Coronary artery (tissue), 2 donors: ENCODE data around the gene MTFR1L.

Experiments
- DNase-seq: peaks from one replicate; pipeline ENCODE4 v3.0.0-alpha.2; 2017; ENCODE audit warnings: low spot score
- H3K27ac ChIP-seq, 2 donors: fragments of 200-600 bp; sonication (generic); one replicate each; pipeline ENCODE4 v1.5.1; 2016 to 2019
- H3K4me3 ChIP-seq: fragments of 200-600 bp; sonication (generic); 2 replicates; pipeline ENCODE4 v1.5.1; 2016; ENCODE audit warnings: mild to moderate bottlenecking, moderate library complexity
- CTCF ChIP-seq: fragments of 200-600 bp; sonication (generic); IDR thresholded peaks from one replicate; pipeline ENCODE4 v1.5.1; 2019; ENCODE audit warnings: antibody characterized with exemption

Gene MTFR1L

GRCh38 chr1:25872713-25873112, 53.0 kb downstream of the MTFR1L start:
- TF ChIP-seq CTCF: no peak
- DNase-seq: no peak
- H3K4me3 ChIP-seq: no peak overlapping the region
- H3K27ac ChIP-seq: peak overlapping the region in 1 of 2 donors; percentile 6

DNA sequence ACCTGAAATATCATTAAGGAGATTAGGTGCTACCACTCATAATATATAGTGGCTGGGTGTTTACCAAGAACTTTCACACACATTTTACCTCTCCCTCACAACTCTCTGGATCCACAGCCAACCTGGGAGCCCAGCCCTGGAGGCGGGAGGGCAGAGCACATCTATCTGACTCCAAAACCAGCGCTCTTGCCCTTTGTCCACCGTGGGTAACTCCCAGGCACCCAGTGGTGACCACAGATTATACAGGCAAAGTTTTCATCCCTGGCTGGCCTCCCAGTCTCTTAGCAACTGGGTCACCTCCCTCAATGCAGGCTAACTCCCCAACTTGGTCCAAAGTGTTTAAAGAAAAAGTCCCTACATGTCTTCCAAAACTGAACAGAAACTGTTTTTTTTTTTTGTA, 53.4 kb downstream of the MTFR1L start:
- TF ChIP-seq CTCF: no peak
- no peak for DNase-seq
- Histone ChIP-seq H3K4me3 (no peak overlapping the region), H3K27ac (peak overlapping the region in 1 of 2 donors; percentile 6)

GRCh38 chr1:25874209-25874608, 54.5 kb downstream of the MTFR1L start:
- TF ChIP-seq CTCF: no peak
- peak overlapping the region; percentile 87 for H3K4me3 ChIP-seq
- no peak for DNase-seq
- no peak overlapping the region for H3K27ac ChIP-seq

- TF ChIP-seq CTCF: no peak
- Histone ChIP-seq H3K4me3 (peak overlapping the region; percentile 87), H3K27ac (peak overlapping the region in 1 of 2 donors; percentile 84)
- no peak for DNase-seq
Measured at GRCh38 chr1:25874635-25875153, 54.9 kb downstream of the MTFR1L start.

DNA sequence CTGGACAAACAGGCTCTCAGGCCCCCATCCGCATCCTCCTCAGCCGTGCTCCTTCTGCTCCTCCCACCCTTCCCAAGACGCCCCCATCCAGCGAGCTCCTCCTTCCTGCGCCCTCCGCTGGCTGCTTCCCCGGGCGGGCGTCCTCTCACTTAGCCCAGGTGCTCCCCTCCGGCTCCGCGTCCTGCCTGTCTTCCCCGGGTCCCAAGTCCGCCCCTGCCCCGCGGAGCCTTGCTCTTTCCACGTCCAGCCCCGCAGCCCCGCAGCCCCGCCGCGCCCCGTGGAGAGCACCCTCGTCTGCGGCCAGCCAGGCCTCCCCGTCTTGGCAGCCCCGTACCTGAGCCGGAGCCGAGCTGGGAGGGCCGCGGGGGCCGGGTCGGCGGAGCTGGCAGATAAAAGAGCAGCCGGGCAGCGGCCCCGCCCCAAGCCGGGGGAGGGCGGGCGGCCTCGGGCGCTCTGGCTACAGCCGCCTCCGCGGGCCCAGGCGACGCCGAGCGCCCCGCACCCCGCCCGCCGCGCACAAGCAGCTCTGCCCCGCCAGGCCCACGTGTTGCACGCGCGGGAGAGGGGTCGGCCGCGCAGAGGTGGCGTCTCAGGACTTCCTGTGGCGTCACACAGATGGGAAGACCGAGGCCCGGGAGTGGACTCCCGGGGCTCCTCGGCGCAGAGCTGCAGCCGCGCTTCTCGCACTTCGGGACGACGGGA, 55.6 kb downstream of the MTFR1L start, which contains the start of gene PAQR7:
PAQR7 (minus strand) TSS at position 555 of the 702 bp plus-strand sequence. CDS start 11,869 bp downstream, outside the sequence.
- DNase-seq: peak; percentile 87
- TF ChIP-seq CTCF: no peak
- peak within 1 kb of the TSS; percentile 87 for H3K4me3 ChIP-seq
- peak within 1 kb of the TSS; percentile 60 to 84 for H3K27ac ChIP-seq

DNA sequence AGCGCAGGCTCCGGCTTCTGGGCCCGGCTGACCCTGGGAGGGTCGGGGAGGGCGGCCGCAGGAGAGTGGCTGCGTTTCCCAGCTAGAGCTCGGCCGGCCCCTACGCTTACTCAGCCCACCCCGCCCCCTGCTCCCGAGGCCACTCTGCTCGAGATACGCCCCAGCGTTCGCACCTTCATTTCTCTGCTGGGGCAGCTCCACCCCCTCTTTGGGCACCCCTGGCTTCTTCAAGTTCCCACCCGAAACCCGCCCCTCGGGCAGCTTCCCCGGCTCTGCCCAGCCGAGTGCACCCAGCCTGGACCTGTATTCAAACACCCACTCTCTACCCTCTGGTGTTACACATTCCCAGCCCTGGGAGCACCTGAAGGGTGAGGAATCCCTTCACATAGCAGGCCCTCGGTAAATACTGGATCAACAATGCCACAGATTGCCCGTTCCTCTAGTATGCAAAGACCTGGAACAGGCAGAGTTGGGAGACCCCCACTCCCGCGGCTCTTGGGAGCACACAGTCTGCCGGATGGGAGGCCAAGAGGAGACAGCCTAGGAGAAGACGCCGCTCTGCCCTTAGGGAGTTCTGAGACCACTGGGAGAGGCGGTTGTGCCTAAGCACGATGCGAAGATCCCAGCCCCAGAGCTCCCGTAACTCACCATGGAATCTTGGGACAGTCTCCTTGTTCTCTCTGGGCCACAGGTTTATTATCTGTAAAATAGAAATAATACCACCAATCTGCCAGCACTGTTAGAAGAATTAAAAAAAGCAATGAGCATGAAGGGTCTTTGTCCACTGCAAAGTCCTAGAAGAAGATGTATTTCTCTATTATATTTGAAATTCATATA, 56.3 kb downstream of the MTFR1L start:
- no peak for TF ChIP-seq CTCF
- Histone ChIP-seq H3K4me3 (peak overlapping the region; percentile 87), H3K27ac (peak overlapping the region; percentile 60 to 84)
- DNase-seq: no peak
